Measurements from ENCODE around the gene HOXA9. TPM values are rescaled to one million over a fixed set of nuclear protein-coding genes. Genes with fewer than 3 reads are reported as not detected.

The HOXA9 gene
- polyA plus RNA-seq, 1 of the 3 experiments (the other 2 are of a cell fraction): not detected

GRCh38 chr7:27130540-27131389 is 34.6 kb downstream of the HOXA9 start, which contains the start of gene HOXA4:
Gene HOXA4 (minus strand): TSS chr7:27130757. CDS start chr7:27130733, 24 bp downstream.
- no peaks in the 10 kb centered on the region for H3K9me3 ChIP-seq
- ChIA-PET POLR2A (interaction anchor here (0.6 kb wide), 1 partner anchor 14 kb away, joined by 3 read pairs; no protein-coding TSS in a partner anchor), CTCF (interaction anchor here (0.7 to 5.8 kb wide), 9 partner anchors 10 to 276 kb away, joined by 3 to 36 read pairs (median 4); partner anchors contain the start of gene HOXA5)
- no peaks in the 10 kb centered on the region for H3K9me2 ChIP-seq
- no peaks in the 10 kb centered on the region for H4K20me1 ChIP-seq (ENCODE audit: insufficient read depth)
- H3K79me2 ChIP-seq (ENCODE audit: insufficient read depth): no peaks in the 10 kb centered on the region
- peak; percentile 82 for DNase-seq
- H3F3A ChIP-seq (replicated peaks; ENCODE audit: insufficient read depth): no peaks in the 10 kb centered on the region
- peaks cover 88% of the 10 kb centered on the region for H3K27me3 ChIP-seq (ENCODE audit: insufficient read depth)
- no peak within 1 kb of the TSS for H3K27ac ChIP-seq (ENCODE audit: low read depth in 2 of 2, low read length in 1 of 2)
- H3K9ac ChIP-seq: no peak within 1 kb of the TSS
- peak within 1 kb of the TSS; percentile 6 to 37; a peak in 2 of 4 replicates for H3K4me3 ChIP-seq (ENCODE audit: low read depth in 2 of 2, low read length in 1 of 2)
- H3K4me2 ChIP-seq: no peak within 1 kb of the TSS
- no peaks in the 10 kb centered on the region for H3K36me3 ChIP-seq (replicated peaks in 1 of 2; ENCODE audit: control insufficient read depth in 1 of 2, insufficient read depth in 2 of 2, low read length in 1 of 2)
- no peak within 1 kb of the TSS; the same call in 1 of the 2 replicates for H2AFZ ChIP-seq (ENCODE audit: low read depth)
- 22% methylated on average over 62 of the region's 67 CpGs for WGBS (ENCODE audit: low lambda C conversion rate)
- peaks cover 0 to 4% of the 10 kb centered on the region in 2 experiments; a peak in 1 of 4 replicates for H3K4me1 ChIP-seq (ENCODE audit: control insufficient read depth in 1 of 2, insufficient read depth in 2 of 2, low read depth in 1 of 2, low read length in 1 of 2)
- TF ChIP-seq ELF1 (IDR thresholded peaks at IDR 0.05) (peak; percentile 42; the same call in 1 of the 2 replicates), REST (IDR thresholded peaks at IDR 0.05; ENCODE audit: low read depth, low read length) (no peak), MEF2A (IDR thresholded peaks at IDR 0.05; ENCODE audit: borderline replicate concordance, low read depth) (no peak), EP300 (IDR thresholded peaks at IDR 0.05; ENCODE audit: borderline replicate concordance in 1 of 2, low read depth in 1 of 2, low read length in 1 of 2) (no peak), NFIC (IDR thresholded peaks at IDR 0.05; ENCODE audit: borderline replicate concordance) (no peak), JUND (IDR thresholded peaks at IDR 0.05) (no peak), RFX5 (IDR thresholded peaks at IDR 0.05; ENCODE audit: low read length) (no peak), GATA2 (CRISPR knock-in tag; IDR thresholded peaks at IDR 0.05) (no peak), NRF1 (IDR thresholded peaks at IDR 0.05; ENCODE audit: low read depth, low read length) (no peak), RCOR1 (IDR thresholded peaks at IDR 0.05; ENCODE audit: low read length) (no peak), CTCF (IDR thresholded peaks at IDR 0.05) (no peak), USF2 (IDR thresholded peaks at IDR 0.05; ENCODE audit: borderline replicate concordance, low read depth, low read length) (0 out of 2 replicates have a peak, but pooled peaks have one; percentile 14), MXI1 (IDR thresholded peaks at IDR 0.05; ENCODE audit: low read depth, low read length) (no peak), ZBTB33 (IDR thresholded peaks at IDR 0.05; ENCODE audit: borderline replicate concordance, low read depth) (no peak), GABPA (IDR thresholded peaks at IDR 0.05; ENCODE audit: low read depth) (no peak), PBX3 (IDR thresholded peaks at IDR 0.05) (no peak), RAD21 (IDR thresholded peaks at IDR 0.05; ENCODE audit: low read length) (no peak), SMC3 (IDR thresholded peaks at IDR 0.05; ENCODE audit: low read depth, low read length) (no peak)
- TF ChIP-seq, protein P1, sequence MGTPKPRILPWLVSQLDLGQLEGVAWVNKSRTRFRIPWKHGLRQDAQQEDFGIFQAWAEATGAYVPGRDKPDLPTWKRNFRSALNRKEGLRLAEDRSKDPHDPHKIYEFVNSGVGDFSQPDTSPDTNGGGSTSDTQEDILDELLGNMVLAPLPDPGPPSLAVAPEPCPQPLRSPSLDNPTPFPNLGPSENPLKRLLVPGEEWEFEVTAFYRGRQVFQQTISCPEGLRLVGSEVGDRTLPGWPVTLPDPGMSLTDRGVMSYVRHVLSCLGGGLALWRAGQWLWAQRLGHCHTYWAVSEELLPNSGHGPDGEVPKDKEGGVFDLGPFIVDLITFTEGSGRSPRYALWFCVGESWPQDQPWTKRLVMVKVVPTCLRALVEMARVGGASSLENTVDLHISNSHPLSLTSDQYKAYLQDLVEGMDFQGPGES (IDR thresholded peaks at IDR 0.05; ENCODE audit: low read depth, low read length): no peak
- TF ChIP-seq, protein P2, sequence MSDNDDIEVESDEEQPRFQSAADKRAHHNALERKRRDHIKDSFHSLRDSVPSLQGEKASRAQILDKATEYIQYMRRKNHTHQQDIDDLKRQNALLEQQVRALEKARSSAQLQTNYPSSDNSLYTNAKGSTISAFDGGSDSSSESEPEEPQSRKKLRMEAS (IDR thresholded peaks at IDR 0.05; ENCODE audit: low read depth): no peak
